Psoas muscle (tissue), 8 donors: Measurements from ENCODE around the gene TRIM38. TPM values are rescaled to one million over a fixed set of nuclear protein-coding genes. Genes with fewer than 3 reads are reported as not detected.
"Not testable (repeated sequence)": the region's sequence is repeated elsewhere in the genome, so short reads cannot be mapped to it uniquely, and the experiment has no call there.

Experiments
- ATAC-seq, 4 donors: fragments of 200-7000 bp; cut with Tn5 transposase; one replicate each; pipeline ENCODE4 v1.9.1; 2020; ENCODE audit warnings: moderate library complexity in 3 of 4, mild to moderate bottlenecking in 2 of 4
- DNase-seq, 2 donors: peaks; one replicate each; pipeline ENCODE4 v3.0.0-alpha.2; 2020
- H3K27ac ChIP-seq: fragments of 200-600 bp; one replicate; pipeline ENCODE4 v1.8.0; 2022
- H3K27me3 ChIP-seq, 3 donors: fragments of 200-600 bp in 1 of 3; one replicate each; pipeline versions ENCODE4 v1.6.1 to v1.8.0; 2013 to 2022; ENCODE audit warnings: low read length in 2 of 3, mild to moderate bottlenecking in 2 of 3, moderate library complexity in 1 of 3; ENCODE audit not compliant: insufficient read depth in 3 of 3
- H3K36me3 ChIP-seq, 2 donors: fragments of 200-600 bp in 1 of 2; one replicate each; pipeline versions ENCODE4 v1.6.1 to v1.8.0; 2013 to 2022; ENCODE audit warnings: low read depth in 1 of 2, mild to moderate bottlenecking in 1 of 2, moderate library complexity in 1 of 2; ENCODE audit not compliant: insufficient read depth in 1 of 2
- H3K4me1 ChIP-seq: fragments of 200-600 bp; one replicate; pipeline ENCODE4 v1.8.0; 2022
- H3K4me3 ChIP-seq: fragments of 200-600 bp; one replicate; pipeline ENCODE4 v1.8.0; 2022; ENCODE audit warnings: mild to moderate bottlenecking
- H3K9me3 ChIP-seq: fragments of 200-600 bp; one replicate; pipeline ENCODE4 v1.8.0; 2022
- CTCF ChIP-seq: fragments of 200-600 bp; IDR thresholded peaks from one replicate; pipeline ENCODE4 v1.8.0; 2022; ENCODE audit warnings: antibody characterized with exemption
- WGBS, 3 donors: extraction: QIAGEN DNeasy Blood & Tissue Kit; methylation state at CpG; one replicate each; pipeline versions ENCODE4 v1.1.6 to v1.1.7; 2013; 5-methylcytosine and 5-hydroxymethylcytosine counted together
- intact Hi-C, 2 donors: fragments of 100-400 bp; cut with DNase I; formaldehyde crosslinking; loops; one replicate each; pipeline versions ENCODE4 v1.11.0 to v1.14.2; 2022
- polyA plus RNA-seq, 3 donors: library from polyadenylated mRNA; stranded (reverse); fragments of 200-250 nt; gene quantifications; one replicate each; pipeline ENCODE4 v1.2.3, GENCODE V29; 2013
- total RNA-seq, 4 donors: library from RNA; stranded (reverse); fragmentation: NEBNext Ultra II Directional in 2 of 4; extraction: Animal tissue kit (Norgen Biotek cat#: 25700) in 2 of 4; gene quantifications; one replicate each; pipeline versions ENCODE4 v1.2.1 to v1.2.4, GENCODE V29; 2021 to 2023
- donor health status: healthy with polysubstance abuse.
- donor health status: DM: no; HTN: no; CAD: no; lungs with moderate emphysema.
- donor health status: Bipolar disorder and iron deficiency.
- donor health status: healthy.
- donor health status: DM: yes; HTN: yes; CAD: no.
- donor health status: DM: no; HTN: no; CAD: no.
- donor health status: DM: no; HTN: no; CAD: no.
- donor health status: DM: yes; HTN: yes; CAD: no.

TRIM38 gene
- total and polyA plus RNA-seq, 7 donors, result 1.4 to 7.3 (median 4.7) TPM

GRCh38 chr6:26000366-26001144 is 38.0 kb downstream of the TRIM38 start:
- intact Hi-C loops, result loop anchor here in 1 of 2 donors (10.0 kb wide), 1 partner anchor 216 kb away; no protein-coding TSS in a partner anchor
- no peak overlapping the region for H3K4me3 ChIP-seq
- peaks cover 4 to 21% of the 10 kb centered on the region in 2 donors for H3K36me3 ChIP-seq
- no peak for ATAC-seq
- H3K9me3 ChIP-seq, result no peaks in the 10 kb centered on the region
- DNase-seq, result no peak
- no peaks in the 10 kb centered on the region for H3K4me1 ChIP-seq
- WGBS, 3 donors, result 90 to 94% (median 93%) methylated on average over 9 of the region's 9 CpGs
- no peak for TF ChIP-seq CTCF
- no peak overlapping the region for H3K27ac ChIP-seq
- H3K27me3 ChIP-seq, result no peaks in the 10 kb centered on the region

- H3K4me1 ChIP-seq, result no peaks in the 10 kb centered on the region
- peaks cover 0 to 12% of the 10 kb centered on the region in 2 donors for H3K36me3 ChIP-seq
- H3K4me3 ChIP-seq, result no peak overlapping the region
- DNase-seq, result peak; percentile 39 to 57
- no peaks in the 10 kb centered on the region for H3K27me3 ChIP-seq
- intact Hi-C loops, result loop anchor here in 1 of 2 donors (10.0 kb wide), 1 partner anchor 218 kb away; no protein-coding TSS in a partner anchor
- H3K27ac ChIP-seq, result no peak overlapping the region
- WGBS, 3 donors, result 1 to 2% (median 2%) methylated on average over 3 of the region's 3 CpGs
- peak; percentile 27 to 87 (median 70) for ATAC-seq
- no peaks in the 10 kb centered on the region for H3K9me3 ChIP-seq
- peak; percentile 75 for TF ChIP-seq CTCF
Observed at GRCh38 chr6:26003102-26003694, 40.6 kb downstream of the TRIM38 start.

- no peak for ATAC-seq
- H3K27ac ChIP-seq, result no peak overlapping the region
- no peaks in the 10 kb centered on the region for H3K4me1 ChIP-seq
- H3K36me3 ChIP-seq, result peaks cover 0 to 4% of the 10 kb centered on the region in 2 donors
- intact Hi-C loops, result loop anchor here in 1 of 2 donors (10.0 kb wide), 1 partner anchor 222 kb away; no protein-coding TSS in a partner anchor
- H3K9me3 ChIP-seq, result no peaks in the 10 kb centered on the region
- no peak overlapping the region for H3K4me3 ChIP-seq
- TF ChIP-seq CTCF, result no peak
- DNase-seq, result no peak
- H3K27me3 ChIP-seq, result no peaks in the 10 kb centered on the region
Observed at GRCh38 chr6:26006086-26006939, 43.7 kb downstream of the TRIM38 start.

- 50 to 79% (median 62%) methylated on average over 1 of the region's 1 CpG for WGBS, 3 donors
- intact Hi-C loops, result loop anchor here in 1 of 2 donors (10.0 kb wide), 1 partner anchor 222 kb away; no protein-coding TSS in a partner anchor
Observed at GRCh38 chr6:26006940-26007305, 44.3 kb downstream of the TRIM38 start.

More at GRCh38 chr6:26006940-26007305, 44.3 kb downstream of the TRIM38 start:
- ATAC-seq, H3K9me3 ChIP-seq, H3K27ac ChIP-seq, H3K4me3 ChIP-seq, H3K36me3 ChIP-seq, H3K4me1 ChIP-seq, DNase-seq, H3K27me3 ChIP-seq: not testable (repeated sequence)
